AG04449 (cell line): ENCODE results near the gene SLC22A8.

Experiments used
- CTCF ChIA-PET: fragments of 350-600 bp; formaldehyde crosslinking; extraction: SDS; loops from one replicate; lab custom pipeline; 2021; ENCODE audit warnings: antibody characterized with exemption; lab: Yijun Ruan, JAX
- POLR2A ChIA-PET: fragments of 400-600, 350-600 bp; formaldehyde crosslinking; extraction: SDS; loops from one replicate; lab custom pipeline; 2020; ENCODE audit warnings: antibody characterized with exemption, inconsistent platforms; lab: Yijun Ruan, JAX
- DNase-seq: peaks from one replicate; pipeline ENCODE4 v3.0.0-alpha.2; 2010; ENCODE audit warnings: low read depth, low spot score
- H3K4me3 ChIP-seq: 2 replicates; pipeline ENCODE4 v1.5.1; 2011; ENCODE audit warnings: low read depth, mild to moderate bottlenecking, control low read depth, low read length
- TF ChIP-seq, protein P1 (sequence below): IDR thresholded peaks from one replicate; pipeline ENCODE4 v1.5.1; 2011; ENCODE audit warnings: mild to moderate bottlenecking, moderate library complexity, low read length, control low read depth, inconsistent platforms; ENCODE audit not compliant: insufficient read depth; ENCODE audit errors: missing control alignments

SLC22A8 gene

DNA sequence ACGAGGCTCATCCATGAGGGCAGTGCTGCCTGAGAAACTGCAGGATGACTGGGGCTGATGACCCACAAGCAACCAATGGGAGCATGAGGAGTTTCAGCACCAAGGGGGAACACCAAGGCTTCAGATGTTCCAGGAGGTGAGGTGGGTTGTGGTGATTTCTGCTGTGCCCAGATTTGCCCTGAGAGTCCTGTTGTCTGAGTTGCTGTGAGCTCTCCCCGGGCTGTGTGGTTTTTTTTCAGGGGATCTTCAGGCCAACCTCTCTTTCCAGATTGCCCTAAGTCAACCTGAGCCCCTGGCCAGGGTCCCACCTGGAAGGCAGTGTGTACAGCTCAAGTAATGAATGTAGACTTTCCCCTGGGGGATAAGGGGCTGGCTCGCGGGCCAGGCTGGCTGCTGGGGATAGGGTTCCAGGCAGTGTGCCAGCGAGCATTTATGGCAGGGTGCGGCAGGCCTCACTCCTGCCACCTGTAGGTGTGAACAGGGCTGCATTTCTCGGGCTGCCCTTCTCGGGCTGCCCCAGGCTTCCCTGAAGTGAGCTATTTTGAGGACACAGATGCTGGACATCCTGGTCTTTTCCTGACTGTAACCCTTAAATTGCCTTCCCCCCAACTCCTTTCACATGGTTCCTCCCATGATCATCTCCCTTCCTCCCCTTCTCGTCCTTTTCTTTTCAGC lies 40.7 kb downstream of the SLC22A8 start:
- no peak for DNase-seq
- ChIA-PET CTCF (interaction anchor here (0.9 to 4.4 kb wide), 3 partner anchors 16 to 71 kb away, joined by 3 to 20 read pairs (median 5); no protein-coding TSS in a partner anchor), POLR2A (no interaction called here)
- no peak overlapping the region for H3K4me3 ChIP-seq
- TF ChIP-seq, protein P1, sequence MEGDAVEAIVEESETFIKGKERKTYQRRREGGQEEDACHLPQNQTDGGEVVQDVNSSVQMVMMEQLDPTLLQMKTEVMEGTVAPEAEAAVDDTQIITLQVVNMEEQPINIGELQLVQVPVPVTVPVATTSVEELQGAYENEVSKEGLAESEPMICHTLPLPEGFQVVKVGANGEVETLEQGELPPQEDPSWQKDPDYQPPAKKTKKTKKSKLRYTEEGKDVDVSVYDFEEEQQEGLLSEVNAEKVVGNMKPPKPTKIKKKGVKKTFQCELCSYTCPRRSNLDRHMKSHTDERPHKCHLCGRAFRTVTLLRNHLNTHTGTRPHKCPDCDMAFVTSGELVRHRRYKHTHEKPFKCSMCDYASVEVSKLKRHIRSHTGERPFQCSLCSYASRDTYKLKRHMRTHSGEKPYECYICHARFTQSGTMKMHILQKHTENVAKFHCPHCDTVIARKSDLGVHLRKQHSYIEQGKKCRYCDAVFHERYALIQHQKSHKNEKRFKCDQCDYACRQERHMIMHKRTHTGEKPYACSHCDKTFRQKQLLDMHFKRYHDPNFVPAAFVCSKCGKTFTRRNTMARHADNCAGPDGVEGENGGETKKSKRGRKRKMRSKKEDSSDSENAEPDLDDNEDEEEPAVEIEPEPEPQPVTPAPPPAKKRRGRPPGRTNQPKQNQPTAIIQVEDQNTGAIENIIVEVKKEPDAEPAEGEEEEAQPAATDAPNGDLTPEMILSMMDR, result peak; percentile 14

DNA sequence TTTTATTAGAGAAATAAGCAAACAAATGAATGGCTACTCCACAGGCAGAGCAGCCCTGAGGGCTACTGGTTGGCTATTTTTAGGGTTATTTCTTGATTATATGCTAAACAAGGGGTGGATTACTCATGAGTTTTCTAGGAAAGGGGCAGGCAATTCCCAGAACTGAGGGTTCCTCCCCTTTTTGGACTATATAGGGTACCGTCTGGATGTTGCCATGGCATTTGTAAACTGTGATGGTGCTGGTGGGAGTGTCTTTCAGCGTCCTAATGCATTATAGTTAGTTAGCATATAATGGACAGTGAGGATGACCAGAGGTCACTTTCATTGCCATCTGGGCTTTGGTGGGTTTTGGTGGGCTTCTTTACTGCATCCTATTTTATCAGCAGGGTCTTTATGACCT lies 50.1 kb downstream of the SLC22A8 start:
- POLR2A ChIA-PET, result no interaction called here
- CTCF ChIA-PET, result no interaction called here
- no peak for DNase-seq
- H3K4me3 ChIP-seq, result no peak overlapping the region
- TF ChIP-seq, protein P1, result no peak

DNA sequence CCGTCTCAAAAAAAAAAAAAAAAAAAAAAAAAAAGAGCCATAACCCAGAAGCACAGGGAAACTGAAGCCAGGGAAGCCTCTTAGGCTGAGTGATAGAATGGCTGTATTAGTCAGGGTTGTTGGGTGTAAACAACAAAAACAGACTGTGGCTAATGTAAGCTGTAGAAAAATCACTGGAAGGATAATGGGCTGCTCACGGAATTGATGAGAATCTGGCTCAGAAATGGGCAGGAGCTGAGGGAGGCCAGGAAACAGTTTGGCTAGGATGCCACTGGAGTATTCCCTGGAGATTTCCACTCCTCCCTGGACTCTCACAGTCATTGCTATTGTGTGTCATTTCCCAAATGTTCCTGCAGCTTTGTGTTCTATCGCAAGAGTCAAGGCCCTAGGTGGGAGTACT lies 53.2 kb downstream of the SLC22A8 start:
- CTCF ChIA-PET, result no interaction called here
- POLR2A ChIA-PET, result no interaction called here
- TF ChIP-seq, protein P1, result no peak
- H3K4me3 ChIP-seq, result no peak overlapping the region
- no peak for DNase-seq

DNA sequence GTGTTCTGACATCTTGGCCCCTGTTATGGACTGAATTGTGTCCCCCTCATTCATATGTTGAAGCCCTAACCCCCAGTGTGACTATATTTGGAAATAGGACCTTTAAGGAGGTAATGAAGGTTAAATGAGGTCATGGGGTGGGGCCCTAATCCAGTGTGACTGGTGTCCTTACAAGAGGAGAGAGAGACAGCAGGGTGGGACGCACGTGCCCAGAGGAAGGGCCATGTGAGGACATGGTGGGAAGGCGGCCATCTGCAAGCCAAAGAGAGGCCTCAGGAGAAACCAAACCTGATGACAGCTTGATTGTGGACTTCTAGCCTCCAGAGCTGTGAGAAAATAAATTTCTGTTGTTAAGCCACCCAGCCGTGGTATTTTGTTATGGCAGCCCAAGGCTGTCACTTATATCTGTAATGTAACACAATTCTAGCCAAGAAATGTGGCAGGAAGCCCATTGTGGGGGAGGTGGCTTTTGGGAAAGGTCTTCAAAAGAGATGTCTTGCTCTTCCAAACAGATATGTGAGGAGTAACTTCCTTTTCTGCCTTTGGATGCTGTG lies 54.5 kb downstream of the SLC22A8 start:
- POLR2A ChIA-PET, result no interaction called here
- no peak for DNase-seq
- TF ChIP-seq, protein P1, result no peak
- no peak overlapping the region for H3K4me3 ChIP-seq
- CTCF ChIA-PET, result no interaction called here

DNA sequence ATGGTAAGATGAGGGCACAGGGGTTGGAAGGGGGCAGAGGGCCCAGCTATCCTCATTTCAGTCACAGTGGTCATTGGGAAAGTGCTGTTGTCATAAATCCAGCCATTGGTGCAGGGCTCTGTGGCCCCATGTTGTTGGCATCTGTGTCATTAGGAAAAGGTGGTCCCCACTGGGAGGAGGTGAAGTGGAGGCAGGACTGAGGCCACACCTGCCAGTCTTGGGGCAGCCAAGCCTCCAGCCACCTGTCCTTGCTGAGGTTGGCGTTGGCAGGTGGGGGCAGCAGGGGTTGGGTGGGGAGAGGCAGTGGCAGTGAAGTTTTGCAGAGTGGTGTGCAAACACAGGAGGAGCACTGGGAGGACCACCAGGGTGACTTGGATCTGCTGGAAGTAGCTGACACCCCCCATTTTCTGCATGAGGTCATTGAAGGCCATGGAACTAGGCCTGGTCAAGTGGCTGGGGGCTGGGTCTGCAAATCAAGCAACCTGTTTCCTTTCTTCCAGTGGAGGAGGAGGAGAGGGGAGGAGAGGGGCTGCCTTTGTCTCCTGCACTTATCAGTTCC lies 56.1 kb downstream of the SLC22A8 start:
- no peak for DNase-seq
- CTCF ChIA-PET, result no interaction called here
- POLR2A ChIA-PET, result no interaction called here
- TF ChIP-seq, protein P1, result no peak
- H3K4me3 ChIP-seq, result no peak overlapping the region
